Fibroblast of mammary gland (primary cell): ENCODE results near the gene CENPC.
"Not testable (repeated sequence)": the region's sequence is repeated elsewhere in the genome, so short reads cannot be mapped to it uniquely, and the experiment has no call there.

ENCODE experiments used
- DNase-seq: peaks from one replicate; pipeline ENCODE4 v3.0.0-alpha.2; 2010; ENCODE audit warnings: low read depth
- H3K4me3 ChIP-seq: 2 replicates; pipeline ENCODE4 v1.5.1; 2011; ENCODE audit warnings: low read depth, mild to moderate bottlenecking, low read length, moderate library complexity; ENCODE audit not compliant: control insufficient read depth
- TF ChIP-seq, protein P1 (sequence below): conservative IDR thresholded peaks from 2 replicates; pipeline ENCODE4 v1.5.1; 2011; ENCODE audit warnings: low read depth, low read length, inconsistent platforms; ENCODE audit not compliant: control insufficient read depth, insufficient read depth

CENPC gene

GRCh38 chr4:67554096-67554495 is 8.8 kb upstream of the CENPC start:
- H3K4me3 ChIP-seq = no peak overlapping the region
- DNase-seq = no peak
- TF ChIP-seq, protein P1, sequence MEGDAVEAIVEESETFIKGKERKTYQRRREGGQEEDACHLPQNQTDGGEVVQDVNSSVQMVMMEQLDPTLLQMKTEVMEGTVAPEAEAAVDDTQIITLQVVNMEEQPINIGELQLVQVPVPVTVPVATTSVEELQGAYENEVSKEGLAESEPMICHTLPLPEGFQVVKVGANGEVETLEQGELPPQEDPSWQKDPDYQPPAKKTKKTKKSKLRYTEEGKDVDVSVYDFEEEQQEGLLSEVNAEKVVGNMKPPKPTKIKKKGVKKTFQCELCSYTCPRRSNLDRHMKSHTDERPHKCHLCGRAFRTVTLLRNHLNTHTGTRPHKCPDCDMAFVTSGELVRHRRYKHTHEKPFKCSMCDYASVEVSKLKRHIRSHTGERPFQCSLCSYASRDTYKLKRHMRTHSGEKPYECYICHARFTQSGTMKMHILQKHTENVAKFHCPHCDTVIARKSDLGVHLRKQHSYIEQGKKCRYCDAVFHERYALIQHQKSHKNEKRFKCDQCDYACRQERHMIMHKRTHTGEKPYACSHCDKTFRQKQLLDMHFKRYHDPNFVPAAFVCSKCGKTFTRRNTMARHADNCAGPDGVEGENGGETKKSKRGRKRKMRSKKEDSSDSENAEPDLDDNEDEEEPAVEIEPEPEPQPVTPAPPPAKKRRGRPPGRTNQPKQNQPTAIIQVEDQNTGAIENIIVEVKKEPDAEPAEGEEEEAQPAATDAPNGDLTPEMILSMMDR = no peak

GRCh38 chr4:67552146-67552792 is 7.0 kb upstream of the CENPC start:
- DNase-seq, H3K4me3 ChIP-seq: not testable (repeated sequence)

GRCh38 chr4:67550857-67551256 is 5.6 kb upstream of the CENPC start:
- TF ChIP-seq, protein P1 = no peak
- no peak for DNase-seq
- no peak overlapping the region for H3K4me3 ChIP-seq

GRCh38 chr4:67550451-67550850 is 5.1 kb upstream of the CENPC start:
- H3K4me3 ChIP-seq = no peak overlapping the region
- DNase-seq = no peak
- TF ChIP-seq, protein P1 = no peak

GRCh38 chr4:67549123-67549522 is 3.8 kb upstream of the CENPC start:
- H3K4me3 ChIP-seq = no peak overlapping the region
- peak; percentile 45 for DNase-seq
- TF ChIP-seq, protein P1 = peak; percentile 36

DNA sequence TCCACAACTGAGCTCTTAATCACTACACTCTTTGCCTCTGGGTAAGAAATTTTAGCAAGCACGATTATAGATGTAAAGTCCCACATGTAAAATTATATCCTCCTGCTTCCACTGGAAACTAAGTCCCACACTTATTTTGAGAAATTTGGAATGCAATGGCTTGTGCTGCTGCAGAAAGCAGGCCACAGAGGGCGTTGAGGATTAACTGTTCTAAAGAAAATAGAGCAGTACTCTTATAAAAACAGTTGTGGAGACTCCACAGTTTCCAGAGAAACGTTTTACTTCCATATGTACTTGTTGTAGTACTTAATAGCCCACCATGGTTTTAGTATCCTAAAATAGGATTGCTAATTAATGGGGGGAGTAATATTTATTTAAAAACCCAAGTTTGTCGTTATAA is 1.7 kb upstream of the CENPC start:
- no peak for DNase-seq
- TF ChIP-seq, protein P1 = no peak
- H3K4me3 ChIP-seq = no peak overlapping the region

- TF ChIP-seq, protein P1 = no peak
- peak overlapping the region; percentile 46 for H3K4me3 ChIP-seq
- DNase-seq = no peak
Observed at GRCh38 chr4:67546004-67546356, 677 bp upstream of the CENPC start.

GRCh38 chr4:67542076-67542475 is 3.2 kb downstream of the CENPC start:
- no peak overlapping the region for H3K4me3 ChIP-seq
- TF ChIP-seq, protein P1 = no peak
- DNase-seq = no peak
